H1 (cell line): ENCODE measurements around the gene GPC1. TPM values are rescaled to one million over a fixed set of nuclear protein-coding genes. Genes with fewer than 3 reads are reported as not detected.

Experiments
- CTCF ChIA-PET: fragments of 300-600 bp; sonication (Branson Sonifier 250); formaldehyde crosslinking; loops from one replicate; lab custom pipeline; 2021; ENCODE audit not compliant: partially characterized antibody; lab: Charles Lee
- POLR2A ChIA-PET: fragments of 300-600 bp; sonication (Branson Sonifier 250); formaldehyde crosslinking; loops from one replicate; lab custom pipeline; 2021; ENCODE audit warnings: inconsistent platforms; ENCODE audit not compliant: partially characterized antibody; lab: Charles Lee
- DNase-seq, 2 experiments: peaks; one replicate each; pipeline versions ENCODE4 v3.0.0 to v3.0.0-alpha.2; 2010 to 2022; ENCODE audit warnings: low spot score in 2 of 2, low read depth in 1 of 2, mixed read lengths in 1 of 2
- FAIRE-seq: peaks from 2 replicates; lab custom pipeline; 2011; peaks lifted over from hg19 to GRCh38; lab: Jason Lieb, UNC
- H2AFZ ChIP-seq: 2 replicates; pipeline ENCODE4 v1.8.1; 2012; ENCODE audit warnings: low read length, inconsistent platforms
- H2AK5ac ChIP-seq: 2 replicates; pipeline ENCODE4 v1.6.1; 2013; ENCODE audit warnings: low read depth, low read length
- H2BK120ac ChIP-seq: replicated peaks from 2 replicates; pipeline ENCODE3; 2013; ENCODE audit warnings: low read depth, low read length, inconsistent platforms
- H2BK12ac ChIP-seq: 2 replicates; pipeline ENCODE4 v1.6.1; 2013; ENCODE audit warnings: low read depth, low read length
- H2BK15ac ChIP-seq: 2 replicates; pipeline ENCODE4 v1.6.1; 2013; ENCODE audit warnings: low read length
- H2BK20ac ChIP-seq: 2 replicates; pipeline ENCODE4 v1.6.1; 2013; ENCODE audit warnings: low read length
- H2BK5ac ChIP-seq: 2 replicates; pipeline ENCODE4 v1.6.1; 2013; ENCODE audit warnings: low read depth, low read length
- H3K14ac ChIP-seq: 2 replicates; pipeline ENCODE4 v1.6.1; 2013; ENCODE audit warnings: inconsistent platforms; ENCODE audit not compliant: insufficient read length
- H3K18ac ChIP-seq: 2 replicates; pipeline ENCODE4 v1.6.1; 2013; ENCODE audit warnings: low read length; ENCODE audit errors: extremely low read depth
- H3K23ac ChIP-seq: 2 replicates; pipeline ENCODE4 v1.6.1; 2013; ENCODE audit warnings: inconsistent platforms; ENCODE audit not compliant: insufficient read length
- H3K23me2 ChIP-seq: 2 replicates; pipeline ENCODE4 v1.6.1; 2013; ENCODE audit warnings: low read depth, low read length
- H3K27ac ChIP-seq: 2 replicates; pipeline ENCODE4 v1.6.1; 2011; ENCODE audit warnings: low read depth, low read length, inconsistent platforms
- H3K27me3 ChIP-seq, 4 experiments: replicated peaks in 1 of 4; 1 replicate in 1 of 4; 2 replicates in 3 of 4; pipeline versions ENCODE4 v1.6.1 to v1.8.1; 2011 to 2013; ENCODE audit warnings: low read length in 3 of 4, mild to moderate bottlenecking in 3 of 4, inconsistent platforms in 2 of 4, mixed read lengths in 2 of 4, moderate library complexity in 1 of 4; ENCODE audit not compliant: control insufficient read depth in 3 of 4, insufficient read depth in 3 of 4; ENCODE audit errors: extremely low read depth in 1 of 4
- H3K36me3 ChIP-seq, 4 experiments: 2 replicates each; pipeline versions ENCODE4 v1.6.1 to v1.8.1; 2011 to 2013; ENCODE audit warnings: mild to moderate bottlenecking in 4 of 4, low read length in 3 of 4, moderate library complexity in 2 of 4, control low read depth in 1 of 4, inconsistent platforms in 1 of 4; ENCODE audit not compliant: insufficient read depth in 4 of 4, control insufficient read depth in 2 of 4
- H3K4ac ChIP-seq: replicated peaks from 2 replicates; pipeline ENCODE3; 2013; ENCODE audit warnings: low read length, low read depth, mixed read lengths, inconsistent platforms; ENCODE audit not compliant: insufficient read length
- H3K4me1 ChIP-seq, 4 experiments: replicated peaks in 1 of 4; 1 replicate in 1 of 4; 2 replicates in 3 of 4; pipeline versions ENCODE4 v1.6.1 to v1.8.1; 2011 to 2013; ENCODE audit warnings: low read length in 3 of 4, inconsistent platforms in 2 of 4, mixed read lengths in 1 of 4; ENCODE audit not compliant: insufficient read depth in 4 of 4, control insufficient read depth in 3 of 4
- H3K4me2 ChIP-seq, 2 experiments: 2 replicates each; pipeline versions ENCODE4 v1.6.1 to v1.8.1; 2011 to 2013; ENCODE audit warnings: low read depth in 2 of 2, low read length in 2 of 2, control low read depth in 1 of 2, inconsistent platforms in 1 of 2, mild to moderate bottlenecking in 1 of 2; ENCODE audit not compliant: insufficient read depth in 1 of 2
- H3K4me3 ChIP-seq, 4 experiments: fragments of 200-600, 300-600 bp in 1 of 4; sonication (generic), shearing (Covaris generic), sonication (Bioruptor Twin) in 1 of 4; 2 replicates each; pipeline versions ENCODE4 v1.5.1 to v1.8.1; 2011 to 2016; ENCODE audit warnings: low read length in 4 of 4, low read depth in 3 of 4, control low read depth in 2 of 4, inconsistent platforms in 2 of 4, mild to moderate bottlenecking in 2 of 4, mixed read lengths in 1 of 4, moderate library complexity in 1 of 4; ENCODE audit not compliant: insufficient read depth in 2 of 4; ENCODE audit errors: extremely low read depth in 1 of 4
- H3K56ac ChIP-seq: replicated peaks from 2 replicates; pipeline ENCODE3; 2013; ENCODE audit warnings: low read depth, mild to moderate bottlenecking, mixed read lengths, low read length, inconsistent platforms; ENCODE audit not compliant: insufficient read length
- H3K79me1 ChIP-seq: 2 replicates; pipeline ENCODE4 v1.6.1; 2013; ENCODE audit warnings: low read depth, low read length, control low read depth
- H3K79me2 ChIP-seq, 2 experiments: 2 replicates each; pipeline versions ENCODE4 v1.6.1 to v1.8.1; 2012 to 2013; ENCODE audit warnings: low read length in 2 of 2, mild to moderate bottlenecking in 2 of 2, inconsistent platforms in 1 of 2; ENCODE audit not compliant: insufficient read depth in 2 of 2, control insufficient read depth in 1 of 2
- H3K9ac ChIP-seq, 4 experiments: replicated peaks in 1 of 4; 1 replicate in 1 of 4; 2 replicates in 3 of 4; pipeline versions ENCODE4 v1.6.1 to v1.8.1; 2011 to 2013; ENCODE audit warnings: low read depth in 3 of 4, low read length in 3 of 4, control low read depth in 2 of 4, mild to moderate bottlenecking in 2 of 4, moderate library complexity in 2 of 4, inconsistent platforms in 1 of 4; ENCODE audit errors: extremely low read depth in 1 of 4
- H3K9me3 ChIP-seq, 2 experiments: 2 replicates each; pipeline versions ENCODE4 v1.6.1 to v1.8.1; 2012 to 2013; ENCODE audit warnings: mild to moderate bottlenecking in 2 of 2, moderate library complexity in 2 of 2, control low read depth in 1 of 2, inconsistent platforms in 1 of 2, low read depth in 1 of 2, low read length in 1 of 2, mixed read lengths in 1 of 2; ENCODE audit not compliant: insufficient read depth in 2 of 2
- H4K20me1 ChIP-seq, 2 experiments: replicated peaks in 1 of 2; 2 replicates each; pipeline versions ENCODE3 to v1.8.1; 2011 to 2013; ENCODE audit warnings: inconsistent platforms in 2 of 2, low read length in 2 of 2, mild to moderate bottlenecking in 1 of 2; ENCODE audit not compliant: insufficient read depth in 2 of 2, control insufficient read depth in 1 of 2
- H4K5ac ChIP-seq: 2 replicates; pipeline ENCODE4 v1.6.1; 2013; ENCODE audit warnings: low read length, low read depth, mixed read lengths, inconsistent platforms; ENCODE audit not compliant: insufficient read length
- H4K8ac ChIP-seq: 2 replicates; pipeline ENCODE4 v1.8.0; 2013; ENCODE audit warnings: mild to moderate bottlenecking, moderate library complexity, low read length, inconsistent platforms; ENCODE audit not compliant: insufficient read depth; ENCODE audit errors: extremely low read depth
- H4K91ac ChIP-seq: replicated peaks from 2 replicates; pipeline ENCODE3; 2013; ENCODE audit warnings: low read length, mixed read lengths, inconsistent platforms; ENCODE audit not compliant: insufficient read length
- CTBP2 ChIP-seq: IDR thresholded peaks from 2 replicates; pipeline ENCODE4 v1.7.0; 2011; ENCODE audit warnings: borderline replicate concordance, mild to moderate bottlenecking, moderate library complexity, mixed read lengths, low read length; ENCODE audit not compliant: insufficient read depth, insufficient read length
- GABPA ChIP-seq: IDR thresholded peaks from 2 replicates; pipeline ENCODE4 v1.6.1; 2011; ENCODE audit warnings: mild to moderate bottlenecking, low read length, moderate library complexity, borderline replicate concordance; ENCODE audit not compliant: insufficient read depth
- JUN ChIP-seq: IDR thresholded peaks from 2 replicates; pipeline ENCODE4 v1.6.1; 2011; ENCODE audit warnings: low read depth, mild to moderate bottlenecking, improper control_type of control experiment, low read length
- KDM1A ChIP-seq: fragments of 200-600, 300-600 bp; sonication (generic); IDR thresholded peaks from 2 replicates; pipeline ENCODE4 v1.7.1; 2016; ENCODE audit warnings: mild to moderate bottlenecking, low read length, borderline replicate concordance
- NANOG ChIP-seq: IDR thresholded peaks from 2 replicates; pipeline ENCODE4 v1.6.1; 2011; ENCODE audit warnings: low read length, low read depth, mild to moderate bottlenecking, inconsistent platforms; ENCODE audit not compliant: insufficient read depth, poor library complexity, severe bottlenecking
- NRF1 ChIP-seq: IDR thresholded peaks from 2 replicates; pipeline ENCODE4 v1.6.1; 2011; ENCODE audit warnings: mild to moderate bottlenecking, low read depth, low read length, improper control_type of control experiment
- ZNF274 ChIP-seq: IDR thresholded peaks from 2 replicates; pipeline ENCODE4 v1.7.0; 2012; ENCODE audit warnings: low read length, borderline replicate concordance; ENCODE audit errors: extremely low read depth
- WGBS, 2 experiments: shearing (Covaris generic) in 1 of 2; methylation state at CpG; one replicate each; pipeline versions ENCODE4 v1.1.6 to v1.1.7; 2013 to 2015; ENCODE audit warnings: low lambda C conversion rate in 2 of 2, mixed read lengths in 2 of 2, inconsistent platforms in 1 of 2, low coverage in 1 of 2, missing lambda C conversion rate in 1 of 2; ENCODE audit not compliant: insufficient replicate concordance in 2 of 2, insufficient coverage in 1 of 2, insufficient read length in 1 of 2; ENCODE audit errors: extremely low coverage in 1 of 2, missing lambda C conversion rate in 1 of 2; 5-methylcytosine and 5-hydroxymethylcytosine counted together
- polyA plus RNA-seq, 7 experiments: library from polyadenylated mRNA; depleted of rRNA in 3 of 7; stranded (reverse) in 5 of 7; unstranded in 2 of 7; fragments of >200 nt in 5 of 7; fragments of 200-250 nt in 2 of 7; gene quantifications; 1 replicate in 5 of 7; 2 replicates in 1 of 7; 4 replicates in 1 of 7; pipeline versions ENCODE4 v1.2.1 to v1.2.3, GENCODE V29; 2011 to 2013; ENCODE audit warnings: missing spikeins in 2 of 7, mixed read lengths in 2 of 7
- total RNA-seq: library from RNA; stranded (reverse); fragmentation: NEBNext Ultra II Directional; extraction: Animal tissue kit (Norgen Biotek cat#: 25700); gene quantifications from 2 replicates; pipeline ENCODE4 v1.2.1, GENCODE V29; 2021
- TF ChIP-seq, protein P1 (sequence below): IDR thresholded peaks from 2 replicates; pipeline ENCODE4 v1.6.1; 2012; ENCODE audit warnings: low read length, inconsistent platforms

The GPC1 gene
- total and polyA plus RNA-seq, 2 of the 8 experiments (the other 6 are each of a cell fraction or from before 2014, with no cell fraction given) = 21.9 to 28.3 TPM

DNA sequence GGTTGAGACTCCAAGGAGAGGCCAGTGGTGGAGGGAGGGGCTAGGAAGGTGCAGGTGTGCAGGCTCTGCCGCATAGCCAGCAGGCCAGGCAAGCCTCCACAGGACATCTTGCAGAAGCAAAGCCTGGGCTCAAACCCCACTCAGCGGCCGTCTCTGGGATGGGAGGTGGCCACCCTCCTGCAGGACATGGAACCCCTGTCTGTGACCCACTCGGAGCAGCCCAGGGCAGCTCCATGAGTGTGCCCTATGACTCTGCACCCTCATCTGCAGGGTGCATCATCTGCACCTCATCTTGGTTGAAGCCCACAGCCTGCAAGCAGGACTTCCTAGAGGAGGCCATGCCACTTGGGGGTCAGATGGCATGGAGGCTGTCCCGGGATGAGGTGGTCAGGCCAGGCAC, 46.3 kb downstream of the GPC1 start:
- Histone ChIP-seq H3K23me2 (0 out of 2 replicates have a peak, but pooled peaks cover 2% of the 10 kb centered on the region), H3K79me1 (no peaks in the 10 kb centered on the region), H2BK5ac (no peak overlapping the region), H3K4me2 (no peak overlapping the region), H3K23ac (no peak overlapping the region), H3K4ac (no peak overlapping the region), H3K9ac (no peak overlapping the region), H2BK15ac (no peak overlapping the region), H4K91ac (no peak overlapping the region), H2AFZ (no peak overlapping the region), H3K14ac (no peak overlapping the region), H3K36me3 (no peaks in the 10 kb centered on the region), H4K20me1 (no peaks in the 10 kb centered on the region), H4K8ac (no peak overlapping the region), H3K79me2 (no peaks in the 10 kb centered on the region), H3K4me3 (no peak overlapping the region), H3K27ac (no peak overlapping the region), H2BK20ac (no peak overlapping the region), H3K4me1 (no peaks in the 10 kb centered on the region; a peak in 1 of 7 replicates), H3K18ac (no peak overlapping the region), H3K27me3 (no peaks in the 10 kb centered on the region), H3K56ac (no peak overlapping the region), H2BK12ac (no peak overlapping the region), H3K9me3 (no peaks in the 10 kb centered on the region), H2BK120ac (no peak overlapping the region), H2AK5ac (no peak overlapping the region), H4K5ac (no peak overlapping the region)
- FAIRE-seq (no peak), DNase-seq (no peak)
- 87% methylated on average over 5 of the region's 5 CpGs; no CpG with 5 or more reads in 1 of the 2 experiments for WGBS, 2 experiments
- ChIA-PET POLR2A (no interaction called here), CTCF (no interaction called here)
- TF ChIP-seq NANOG (no peak), CTBP2 (no peak), GABPA (no peak), NRF1 (no peak), JUN (no peak), KDM1A (no peak), ZNF274 (no peak)
- TF ChIP-seq, protein P1, sequence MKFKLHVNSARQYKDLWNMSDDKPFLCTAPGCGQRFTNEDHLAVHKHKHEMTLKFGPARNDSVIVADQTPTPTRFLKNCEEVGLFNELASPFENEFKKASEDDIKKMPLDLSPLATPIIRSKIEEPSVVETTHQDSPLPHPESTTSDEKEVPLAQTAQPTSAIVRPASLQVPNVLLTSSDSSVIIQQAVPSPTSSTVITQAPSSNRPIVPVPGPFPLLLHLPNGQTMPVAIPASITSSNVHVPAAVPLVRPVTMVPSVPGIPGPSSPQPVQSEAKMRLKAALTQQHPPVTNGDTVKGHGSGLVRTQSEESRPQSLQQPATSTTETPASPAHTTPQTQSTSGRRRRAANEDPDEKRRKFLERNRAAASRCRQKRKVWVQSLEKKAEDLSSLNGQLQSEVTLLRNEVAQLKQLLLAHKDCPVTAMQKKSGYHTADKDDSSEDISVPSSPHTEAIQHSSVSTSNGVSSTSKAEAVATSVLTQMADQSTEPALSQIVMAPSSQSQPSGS = no peak
